ENCODE measurements around the gene SYNGR4. TPM values are rescaled to one million over a fixed set of nuclear protein-coding genes. Genes with fewer than 3 reads are reported as not detected.
A peak's percentile ranks its signal among the peaks of the same experiment; 100 is the strongest.
"Not testable (repeated sequence)": the region's sequence is repeated elsewhere in the genome, so short reads cannot be mapped to it uniquely, and the experiment has no call there.

SYNGR4 gene
- not detected for total RNA-seq

- peak; percentile 100 for DNase-seq
Measured at GRCh38 chr19:48363810-48364597, at the start of gene SYNGR4, which contains the start of gene TMEM143. Gene SYNGR4 (plus strand): TSS chr19:48364367. CDS start chr19:48365843, 1,476 bp downstream. Gene TMEM143 (minus strand): TSS chr19:48363940. CDS start chr19:48363920, 20 bp downstream.

GRCh38 chr19:48315712-48316111 is 48.5 kb upstream of the SYNGR4 start:
- no peak for DNase-seq

GRCh38 chr19:48317708-48317960 is 46.5 kb upstream of the SYNGR4 start:
- not testable (repeated sequence) for DNase-seq

- DNase-seq = no peak
Measured at GRCh38 chr19:48318286-48318987, 45.7 kb upstream of the SYNGR4 start.

- DNase-seq = no peak
Measured at GRCh38 chr19:48319647-48320541, 44.3 kb upstream of the SYNGR4 start.

- DNase-seq = peak; percentile 79
Measured at GRCh38 chr19:48321372-48321621, 42.9 kb upstream of the SYNGR4 start.

GRCh38 chr19:48321622-48322591 is 42.3 kb upstream of the SYNGR4 start:
- peak; percentile 98 for DNase-seq

- peak; percentile 91 for DNase-seq
Measured at GRCh38 chr19:48325265-48325910, 38.8 kb upstream of the SYNGR4 start, which contains the start of gene EMP3. Gene EMP3 (plus strand): TSS chr19:48325552. CDS start chr19:48326845, 1,293 bp downstream.

GRCh38 chr19:48329167-48329891 is 34.8 kb upstream of the SYNGR4 start:
- DNase-seq = no peak

GRCh38 chr19:48330012-48330681 is 34.0 kb upstream of the SYNGR4 start:
- DNase-seq = peak; percentile 55

GRCh38 chr19:48332351-48332661 is 31.9 kb upstream of the SYNGR4 start:
- DNase-seq = no peak

- DNase-seq = peak; percentile 96
Measured at GRCh38 chr19:48332662-48333466, 31.3 kb upstream of the SYNGR4 start.

- DNase-seq = peak; percentile 84
Measured at GRCh38 chr19:48333467-48334384, 30.4 kb upstream of the SYNGR4 start.

GRCh38 chr19:48338253-48338755 is 25.9 kb upstream of the SYNGR4 start:
- no peak for DNase-seq

- no peak for DNase-seq
Measured at GRCh38 chr19:48338802-48339503, 25.2 kb upstream of the SYNGR4 start.

GRCh38 chr19:48340995-48341394 is 23.2 kb upstream of the SYNGR4 start:
- DNase-seq = no peak
